H1 (cell line): Measurements from ENCODE around the gene GP1BB. TPM values are rescaled to one million over a fixed set of nuclear protein-coding genes. Genes with fewer than 3 reads are reported as not detected.

Experiments used
- CTCF ChIA-PET: fragments of 300-600 bp; sonication (Branson Sonifier 250); formaldehyde crosslinking; loops from one replicate; lab custom pipeline; 2021; ENCODE audit not compliant: partially characterized antibody; lab: Charles Lee
- POLR2A ChIA-PET: fragments of 300-600 bp; sonication (Branson Sonifier 250); formaldehyde crosslinking; loops from one replicate; lab custom pipeline; 2021; ENCODE audit warnings: inconsistent platforms; ENCODE audit not compliant: partially characterized antibody; lab: Charles Lee
- DNase-seq, 2 experiments: peaks; one replicate each; pipeline versions ENCODE4 v3.0.0 to v3.0.0-alpha.2; 2010 to 2022; ENCODE audit warnings: low spot score in 2 of 2, low read depth in 1 of 2, mixed read lengths in 1 of 2
- FAIRE-seq: peaks from 2 replicates; lab custom pipeline; 2011; peaks lifted over from hg19 to GRCh38; lab: Jason Lieb, UNC
- H2AFZ ChIP-seq: 2 replicates; pipeline ENCODE4 v1.8.1; 2012; ENCODE audit warnings: low read length, inconsistent platforms
- H2AK5ac ChIP-seq: 2 replicates; pipeline ENCODE4 v1.6.1; 2013; ENCODE audit warnings: low read depth, low read length
- H2BK120ac ChIP-seq: replicated peaks from 2 replicates; pipeline ENCODE3; 2013; ENCODE audit warnings: low read depth, low read length, inconsistent platforms
- H2BK12ac ChIP-seq: 2 replicates; pipeline ENCODE4 v1.6.1; 2013; ENCODE audit warnings: low read depth, low read length
- H2BK15ac ChIP-seq: 2 replicates; pipeline ENCODE4 v1.6.1; 2013; ENCODE audit warnings: low read length
- H2BK20ac ChIP-seq: 2 replicates; pipeline ENCODE4 v1.6.1; 2013; ENCODE audit warnings: low read length
- H2BK5ac ChIP-seq: 2 replicates; pipeline ENCODE4 v1.6.1; 2013; ENCODE audit warnings: low read depth, low read length
- H3K14ac ChIP-seq: 2 replicates; pipeline ENCODE4 v1.6.1; 2013; ENCODE audit warnings: inconsistent platforms; ENCODE audit not compliant: insufficient read length
- H3K18ac ChIP-seq: 2 replicates; pipeline ENCODE4 v1.6.1; 2013; ENCODE audit warnings: low read length; ENCODE audit errors: extremely low read depth
- H3K23ac ChIP-seq: 2 replicates; pipeline ENCODE4 v1.6.1; 2013; ENCODE audit warnings: inconsistent platforms; ENCODE audit not compliant: insufficient read length
- H3K23me2 ChIP-seq: 2 replicates; pipeline ENCODE4 v1.6.1; 2013; ENCODE audit warnings: low read depth, low read length
- H3K27ac ChIP-seq: 2 replicates; pipeline ENCODE4 v1.6.1; 2011; ENCODE audit warnings: low read depth, low read length, inconsistent platforms
- H3K27me3 ChIP-seq, 4 experiments: replicated peaks in 1 of 4; 1 replicate in 1 of 4; 2 replicates in 3 of 4; pipeline versions ENCODE4 v1.6.1 to v1.8.1; 2011 to 2013; ENCODE audit warnings: low read length in 3 of 4, mild to moderate bottlenecking in 3 of 4, inconsistent platforms in 2 of 4, mixed read lengths in 2 of 4, moderate library complexity in 1 of 4; ENCODE audit not compliant: control insufficient read depth in 3 of 4, insufficient read depth in 3 of 4; ENCODE audit errors: extremely low read depth in 1 of 4
- H3K36me3 ChIP-seq, 4 experiments: 2 replicates each; pipeline versions ENCODE4 v1.6.1 to v1.8.1; 2011 to 2013; ENCODE audit warnings: mild to moderate bottlenecking in 4 of 4, low read length in 3 of 4, moderate library complexity in 2 of 4, control low read depth in 1 of 4, inconsistent platforms in 1 of 4; ENCODE audit not compliant: insufficient read depth in 4 of 4, control insufficient read depth in 2 of 4
- H3K4ac ChIP-seq: replicated peaks from 2 replicates; pipeline ENCODE3; 2013; ENCODE audit warnings: low read length, low read depth, mixed read lengths, inconsistent platforms; ENCODE audit not compliant: insufficient read length
- H3K4me1 ChIP-seq, 4 experiments: replicated peaks in 1 of 4; 1 replicate in 1 of 4; 2 replicates in 3 of 4; pipeline versions ENCODE4 v1.6.1 to v1.8.1; 2011 to 2013; ENCODE audit warnings: low read length in 3 of 4, inconsistent platforms in 2 of 4, mixed read lengths in 1 of 4; ENCODE audit not compliant: insufficient read depth in 4 of 4, control insufficient read depth in 3 of 4
- H3K4me2 ChIP-seq, 2 experiments: 2 replicates each; pipeline versions ENCODE4 v1.6.1 to v1.8.1; 2011 to 2013; ENCODE audit warnings: low read depth in 2 of 2, low read length in 2 of 2, control low read depth in 1 of 2, inconsistent platforms in 1 of 2, mild to moderate bottlenecking in 1 of 2; ENCODE audit not compliant: insufficient read depth in 1 of 2
- H3K4me3 ChIP-seq, 4 experiments: fragments of 200-600, 300-600 bp in 1 of 4; sonication (generic), shearing (Covaris generic), sonication (Bioruptor Twin) in 1 of 4; 2 replicates each; pipeline versions ENCODE4 v1.5.1 to v1.8.1; 2011 to 2016; ENCODE audit warnings: low read length in 4 of 4, low read depth in 3 of 4, control low read depth in 2 of 4, inconsistent platforms in 2 of 4, mild to moderate bottlenecking in 2 of 4, mixed read lengths in 1 of 4, moderate library complexity in 1 of 4; ENCODE audit not compliant: insufficient read depth in 2 of 4; ENCODE audit errors: extremely low read depth in 1 of 4
- H3K56ac ChIP-seq: replicated peaks from 2 replicates; pipeline ENCODE3; 2013; ENCODE audit warnings: low read depth, mild to moderate bottlenecking, mixed read lengths, low read length, inconsistent platforms; ENCODE audit not compliant: insufficient read length
- H3K79me1 ChIP-seq: 2 replicates; pipeline ENCODE4 v1.6.1; 2013; ENCODE audit warnings: low read depth, low read length, control low read depth
- H3K79me2 ChIP-seq, 2 experiments: 2 replicates each; pipeline versions ENCODE4 v1.6.1 to v1.8.1; 2012 to 2013; ENCODE audit warnings: low read length in 2 of 2, mild to moderate bottlenecking in 2 of 2, inconsistent platforms in 1 of 2; ENCODE audit not compliant: insufficient read depth in 2 of 2, control insufficient read depth in 1 of 2
- H3K9ac ChIP-seq, 4 experiments: replicated peaks in 1 of 4; 1 replicate in 1 of 4; 2 replicates in 3 of 4; pipeline versions ENCODE4 v1.6.1 to v1.8.1; 2011 to 2013; ENCODE audit warnings: low read depth in 3 of 4, low read length in 3 of 4, control low read depth in 2 of 4, mild to moderate bottlenecking in 2 of 4, moderate library complexity in 2 of 4, inconsistent platforms in 1 of 4; ENCODE audit errors: extremely low read depth in 1 of 4
- H3K9me3 ChIP-seq, 2 experiments: 2 replicates each; pipeline versions ENCODE4 v1.6.1 to v1.8.1; 2012 to 2013; ENCODE audit warnings: mild to moderate bottlenecking in 2 of 2, moderate library complexity in 2 of 2, control low read depth in 1 of 2, inconsistent platforms in 1 of 2, low read depth in 1 of 2, low read length in 1 of 2, mixed read lengths in 1 of 2; ENCODE audit not compliant: insufficient read depth in 2 of 2
- H4K20me1 ChIP-seq, 2 experiments: replicated peaks in 1 of 2; 2 replicates each; pipeline versions ENCODE3 to v1.8.1; 2011 to 2013; ENCODE audit warnings: inconsistent platforms in 2 of 2, low read length in 2 of 2, mild to moderate bottlenecking in 1 of 2; ENCODE audit not compliant: insufficient read depth in 2 of 2, control insufficient read depth in 1 of 2
- H4K5ac ChIP-seq: 2 replicates; pipeline ENCODE4 v1.6.1; 2013; ENCODE audit warnings: low read length, low read depth, mixed read lengths, inconsistent platforms; ENCODE audit not compliant: insufficient read length
- H4K8ac ChIP-seq: 2 replicates; pipeline ENCODE4 v1.8.0; 2013; ENCODE audit warnings: mild to moderate bottlenecking, moderate library complexity, low read length, inconsistent platforms; ENCODE audit not compliant: insufficient read depth; ENCODE audit errors: extremely low read depth
- H4K91ac ChIP-seq: replicated peaks from 2 replicates; pipeline ENCODE3; 2013; ENCODE audit warnings: low read length, mixed read lengths, inconsistent platforms; ENCODE audit not compliant: insufficient read length
- CTCF ChIP-seq, 3 experiments: IDR thresholded peaks; 1 replicate in 2 of 3; 2 replicates in 1 of 3; pipeline versions ENCODE4 v1.5.1 to v1.6.1; 2011; ENCODE audit warnings: low read length in 3 of 3, mild to moderate bottlenecking in 3 of 3, inconsistent platforms in 2 of 3, low read depth in 1 of 3, moderate library complexity in 1 of 3; ENCODE audit not compliant: insufficient read depth in 1 of 3; ENCODE audit errors: control extremely low read depth in 1 of 3
- EGR1 ChIP-seq: IDR thresholded peaks from 2 replicates; pipeline ENCODE4 v1.6.1; 2011; ENCODE audit warnings: low read depth, low read length, borderline replicate concordance
- EP300 ChIP-seq, 2 experiments: IDR thresholded peaks; 1 replicate in 1 of 2; 2 replicates in 1 of 2; pipeline ENCODE4 v1.6.1; 2011 to 2012; ENCODE audit warnings: low read depth in 2 of 2, low read length in 2 of 2, mild to moderate bottlenecking in 2 of 2, borderline replicate concordance in 1 of 2, inconsistent platforms in 1 of 2, moderate library complexity in 1 of 2
- NANOG ChIP-seq: IDR thresholded peaks from 2 replicates; pipeline ENCODE4 v1.6.1; 2011; ENCODE audit warnings: low read length, low read depth, mild to moderate bottlenecking, inconsistent platforms; ENCODE audit not compliant: insufficient read depth, poor library complexity, severe bottlenecking
- POLR2A ChIP-seq, 2 experiments: IDR thresholded peaks; 1 replicate in 1 of 2; 2 replicates in 1 of 2; pipeline ENCODE4 v1.6.1; 2011; ENCODE audit warnings: low read depth in 2 of 2, low read length in 2 of 2, mild to moderate bottlenecking in 2 of 2; ENCODE audit errors: control extremely low read depth in 1 of 2
- SUZ12 ChIP-seq: fragments of 200-600 bp; sonication (generic); IDR thresholded peaks from 2 replicates; pipeline ENCODE4 v1.6.1; 2012; ENCODE audit warnings: mild to moderate bottlenecking, inconsistent platforms, low read length, moderate library complexity, mixed read lengths
- TAF7 ChIP-seq: optimal IDR thresholded peaks from 2 replicates; pipeline ENCODE3; 2011; ENCODE audit warnings: low read depth, mild to moderate bottlenecking, inconsistent platforms, low read length, moderate library complexity, borderline replicate concordance
- YY1 ChIP-seq: IDR thresholded peaks from 2 replicates; pipeline ENCODE4 v1.6.1; 2011; ENCODE audit warnings: low read depth, mild to moderate bottlenecking, low read length
- ZNF274 ChIP-seq: IDR thresholded peaks from 2 replicates; pipeline ENCODE4 v1.7.0; 2012; ENCODE audit warnings: low read length, borderline replicate concordance; ENCODE audit errors: extremely low read depth
- WGBS, 2 experiments: shearing (Covaris generic) in 1 of 2; methylation state at CpG; one replicate each; pipeline versions ENCODE4 v1.1.6 to v1.1.7; 2013 to 2015; ENCODE audit warnings: low lambda C conversion rate in 2 of 2, mixed read lengths in 2 of 2, inconsistent platforms in 1 of 2, low coverage in 1 of 2, missing lambda C conversion rate in 1 of 2; ENCODE audit not compliant: insufficient replicate concordance in 2 of 2, insufficient coverage in 1 of 2, insufficient read length in 1 of 2; ENCODE audit errors: extremely low coverage in 1 of 2, missing lambda C conversion rate in 1 of 2; 5-methylcytosine and 5-hydroxymethylcytosine counted together
- polyA plus RNA-seq, 7 experiments: library from polyadenylated mRNA; depleted of rRNA in 3 of 7; stranded (reverse) in 5 of 7; unstranded in 2 of 7; fragments of >200 nt in 5 of 7; fragments of 200-250 nt in 2 of 7; gene quantifications; 1 replicate in 5 of 7; 2 replicates in 1 of 7; 4 replicates in 1 of 7; pipeline versions ENCODE4 v1.2.1 to v1.2.3, GENCODE V29; 2011 to 2013; ENCODE audit warnings: missing spikeins in 2 of 7, mixed read lengths in 2 of 7
- total RNA-seq: library from RNA; stranded (reverse); fragmentation: NEBNext Ultra II Directional; extraction: Animal tissue kit (Norgen Biotek cat#: 25700); gene quantifications from 2 replicates; pipeline ENCODE4 v1.2.1, GENCODE V29; 2021

Gene GP1BB
- total and polyA plus RNA-seq, 2 of the 8 experiments (the other 6 are each of a cell fraction or from before 2014, with no cell fraction given) = 0.36 TPM; not detected in 1

GRCh38 chr22:19719050-19719482 lies 4.3 kb upstream of the GP1BB start:
- H4K91ac ChIP-seq = no peak overlapping the region
- H3K79me2 ChIP-seq = no peaks in the 10 kb centered on the region
- H2AFZ ChIP-seq = no peak overlapping the region
- no peak overlapping the region for H3K14ac ChIP-seq
- H3K56ac ChIP-seq = no peak overlapping the region
- no peaks in the 10 kb centered on the region; a peak in 1 of 4 replicates for H3K9me3 ChIP-seq
- H2BK15ac ChIP-seq = no peak overlapping the region
- peak overlapping the region; percentile 62 to 89 for H3K4me2 ChIP-seq
- H3K36me3 ChIP-seq = peaks cover 0 to 5% (median 0%) of the 10 kb centered on the region in 4 experiments; a peak in 1 of 8 replicates
- H3K27ac ChIP-seq = no peak overlapping the region
- no peak overlapping the region for H2AK5ac ChIP-seq
- H3K27me3 ChIP-seq = peaks cover 59 to 96% (median 81%) of the 10 kb centered on the region in 4 experiments
- H2BK5ac ChIP-seq = no peak overlapping the region
- H3K23ac ChIP-seq = no peak overlapping the region
- FAIRE-seq (no peak), DNase-seq (no peak)
- H4K20me1 ChIP-seq = peaks cover 13 to 23% of the 10 kb centered on the region in 2 experiments
- peak overlapping the region; percentile 60; the same call in 1 of the 2 replicates for H3K18ac ChIP-seq
- H3K79me1 ChIP-seq = no peaks in the 10 kb centered on the region
- CTCF ChIA-PET = interaction anchor here (0.6 to 3.9 kb wide), 9 partner anchors 9 to 90 kb away, joined by 3 to 18 read pairs (median 5); no protein-coding TSS in a partner anchor
- H4K8ac ChIP-seq = 0 out of 2 replicates have a peak overlapping the region, but pooled peaks have one; percentile 58
- no peak overlapping the region for H2BK20ac ChIP-seq
- WGBS, 2 experiments = 31% methylated on average over 13 of the region's 31 CpGs; no CpG with 5 or more reads in 1 of the 2 experiments
- POLR2A ChIA-PET = interaction anchor here (0.5 to 0.7 kb wide), 2 partner anchors 30 to 38 kb away, joined by 3 read pairs; no protein-coding TSS in a partner anchor
- no peak overlapping the region for H4K5ac ChIP-seq
- H2BK120ac ChIP-seq = no peak overlapping the region
- H3K4ac ChIP-seq = no peak overlapping the region
- H2BK12ac ChIP-seq = no peak overlapping the region
- H3K4me1 ChIP-seq = peaks cover 0 to 39% (median 23%) of the 10 kb centered on the region in 4 experiments; a peak in 6 of 7 replicates
- H3K9ac ChIP-seq = no peak overlapping the region
- peaks cover 26% of the 10 kb centered on the region; the same call in 1 of the 2 replicates for H3K23me2 ChIP-seq
- H3K4me3 ChIP-seq = peak overlapping the region in 1 of 4 experiments; percentile 65; a peak in 2 of 8 replicates
- TF ChIP-seq ZNF274 (no peak), EP300 (IDR thresholded peaks at IDR 0.05; ENCODE audit: borderline replicate concordance in 1 of 2, low read depth in 2 of 2, low read length in 2 of 2) (no peak), EGR1 (peak; percentile 48; the same call in 1 of the 2 replicates), NANOG (no peak), TAF7 (no peak), SUZ12 (peak; percentile 77), POLR2A (IDR thresholded peaks at IDR 0.05; ENCODE audit: control extremely low read depth in 1 of 2, low read depth in 2 of 2, low read length in 2 of 2) (no peak), CTCF (IDR thresholded peaks at IDR 0.05; ENCODE audit: control extremely low read depth in 1 of 3, insufficient read depth in 1 of 3, low read depth in 1 of 3, low read length in 3 of 3) (no peak), YY1 (no peak)
